Osteoblast (primary cell): ENCODE measurements around the gene SPG21. TPM values are rescaled to one million over a fixed set of nuclear protein-coding genes. Genes with fewer than 3 reads are reported as not detected.

Experiments used
- DNase-seq: peaks from one replicate; pipeline ENCODE4 v3.0.0; 2011; ENCODE audit warnings: low spot score, mixed read lengths; ENCODE audit not compliant: insufficient read length; ENCODE audit errors: missing footprints
- H2AFZ ChIP-seq: 2 replicates; pipeline ENCODE4 v1.6.0; 2011; ENCODE audit warnings: mild to moderate bottlenecking, low read length
- H3K27ac ChIP-seq: 2 replicates; pipeline ENCODE4 v1.5.1; 2011; ENCODE audit warnings: mild to moderate bottlenecking, low read depth, low read length, moderate library complexity
- H3K27me3 ChIP-seq: 2 replicates; pipeline ENCODE4 v1.6.0; 2012; ENCODE audit warnings: mild to moderate bottlenecking, control low read depth, inconsistent platforms, low read length, moderate library complexity; ENCODE audit not compliant: insufficient read depth
- H3K36me3 ChIP-seq: 2 replicates; pipeline ENCODE4 v1.5.1; 2011; ENCODE audit warnings: mild to moderate bottlenecking, low read length, control low read depth, moderate library complexity; ENCODE audit not compliant: insufficient read depth
- H3K4me1 ChIP-seq: 2 replicates; pipeline ENCODE4 v1.5.1; 2011; ENCODE audit warnings: mild to moderate bottlenecking, low read length, control low read depth, moderate library complexity; ENCODE audit not compliant: insufficient read depth
- H3K4me2 ChIP-seq: 2 replicates; pipeline ENCODE4 v1.6.0; 2011; ENCODE audit warnings: mild to moderate bottlenecking, low read length; ENCODE audit not compliant: insufficient read depth
- H3K4me3 ChIP-seq: fragments of 200-600 bp; sonication (generic); 3 replicates; pipeline ENCODE4 v1.5.1; 2012; ENCODE audit warnings: mild to moderate bottlenecking, low read length, inconsistent platforms; ENCODE audit not compliant: insufficient read depth
- H3K79me2 ChIP-seq: 2 replicates; pipeline ENCODE4 v1.6.0; 2012; ENCODE audit warnings: mild to moderate bottlenecking, low read length, control low read depth, inconsistent platforms; ENCODE audit not compliant: insufficient read depth
- H3K9me3 ChIP-seq: 2 replicates; pipeline ENCODE4 v1.5.1; 2011; ENCODE audit warnings: low read depth, low read length, control low read depth
- H4K20me1 ChIP-seq: 2 replicates; pipeline ENCODE4 v1.6.0; 2012; ENCODE audit warnings: mild to moderate bottlenecking, low read length, control low read depth; ENCODE audit not compliant: insufficient read depth
- total RNA-seq: library from RNA; depleted of rRNA; stranded (reverse); fragments of >200 nt; gene quantifications from 2 replicates; pipeline ENCODE4 v1.2.3, GENCODE V29; 2012
- TF ChIP-seq, protein P1 (sequence below): IDR thresholded peaks from 2 replicates; pipeline ENCODE4 v1.5.1; 2011; ENCODE audit warnings: mild to moderate bottlenecking, low read depth, low read length, moderate library complexity; ENCODE audit errors: extremely low read depth

SPG21 gene
- total RNA-seq, 1 donor = 142 TPM

- H3K4me1 ChIP-seq = peaks cover 4% of the 10 kb centered on the region
- no peak overlapping the region for H3K4me2 ChIP-seq
- no peak overlapping the region for H3K27ac ChIP-seq
- H3K36me3 ChIP-seq = no peaks in the 10 kb centered on the region
- no peak overlapping the region for H2AFZ ChIP-seq
- TF ChIP-seq, protein P1, sequence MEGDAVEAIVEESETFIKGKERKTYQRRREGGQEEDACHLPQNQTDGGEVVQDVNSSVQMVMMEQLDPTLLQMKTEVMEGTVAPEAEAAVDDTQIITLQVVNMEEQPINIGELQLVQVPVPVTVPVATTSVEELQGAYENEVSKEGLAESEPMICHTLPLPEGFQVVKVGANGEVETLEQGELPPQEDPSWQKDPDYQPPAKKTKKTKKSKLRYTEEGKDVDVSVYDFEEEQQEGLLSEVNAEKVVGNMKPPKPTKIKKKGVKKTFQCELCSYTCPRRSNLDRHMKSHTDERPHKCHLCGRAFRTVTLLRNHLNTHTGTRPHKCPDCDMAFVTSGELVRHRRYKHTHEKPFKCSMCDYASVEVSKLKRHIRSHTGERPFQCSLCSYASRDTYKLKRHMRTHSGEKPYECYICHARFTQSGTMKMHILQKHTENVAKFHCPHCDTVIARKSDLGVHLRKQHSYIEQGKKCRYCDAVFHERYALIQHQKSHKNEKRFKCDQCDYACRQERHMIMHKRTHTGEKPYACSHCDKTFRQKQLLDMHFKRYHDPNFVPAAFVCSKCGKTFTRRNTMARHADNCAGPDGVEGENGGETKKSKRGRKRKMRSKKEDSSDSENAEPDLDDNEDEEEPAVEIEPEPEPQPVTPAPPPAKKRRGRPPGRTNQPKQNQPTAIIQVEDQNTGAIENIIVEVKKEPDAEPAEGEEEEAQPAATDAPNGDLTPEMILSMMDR = no peak
- H3K27me3 ChIP-seq = no peaks in the 10 kb centered on the region
- H3K79me2 ChIP-seq = no peaks in the 10 kb centered on the region
- no peak overlapping the region for H3K4me3 ChIP-seq
- DNase-seq = no peak
- no peaks in the 10 kb centered on the region for H3K9me3 ChIP-seq
- no peaks in the 10 kb centered on the region for H4K20me1 ChIP-seq
These were observed 61.0 kb downstream of the SPG21 start for GRCh38 chr15:64928626-64929220.

- no peak for DNase-seq
- H3K4me3 ChIP-seq = no peak overlapping the region
- H3K4me1 ChIP-seq = peaks cover 15% of the 10 kb centered on the region
- TF ChIP-seq, protein P1 = no peak
- H4K20me1 ChIP-seq = no peaks in the 10 kb centered on the region
- H2AFZ ChIP-seq = no peak overlapping the region
- H3K79me2 ChIP-seq = no peaks in the 10 kb centered on the region
- no peaks in the 10 kb centered on the region for H3K36me3 ChIP-seq
- no peak overlapping the region for H3K27ac ChIP-seq
- H3K4me2 ChIP-seq = no peak overlapping the region
- no peaks in the 10 kb centered on the region for H3K9me3 ChIP-seq
- no peaks in the 10 kb centered on the region for H3K27me3 ChIP-seq
These were observed 63.1 kb downstream of the SPG21 start for GRCh38 chr15:64926661-64927060.

DNA sequence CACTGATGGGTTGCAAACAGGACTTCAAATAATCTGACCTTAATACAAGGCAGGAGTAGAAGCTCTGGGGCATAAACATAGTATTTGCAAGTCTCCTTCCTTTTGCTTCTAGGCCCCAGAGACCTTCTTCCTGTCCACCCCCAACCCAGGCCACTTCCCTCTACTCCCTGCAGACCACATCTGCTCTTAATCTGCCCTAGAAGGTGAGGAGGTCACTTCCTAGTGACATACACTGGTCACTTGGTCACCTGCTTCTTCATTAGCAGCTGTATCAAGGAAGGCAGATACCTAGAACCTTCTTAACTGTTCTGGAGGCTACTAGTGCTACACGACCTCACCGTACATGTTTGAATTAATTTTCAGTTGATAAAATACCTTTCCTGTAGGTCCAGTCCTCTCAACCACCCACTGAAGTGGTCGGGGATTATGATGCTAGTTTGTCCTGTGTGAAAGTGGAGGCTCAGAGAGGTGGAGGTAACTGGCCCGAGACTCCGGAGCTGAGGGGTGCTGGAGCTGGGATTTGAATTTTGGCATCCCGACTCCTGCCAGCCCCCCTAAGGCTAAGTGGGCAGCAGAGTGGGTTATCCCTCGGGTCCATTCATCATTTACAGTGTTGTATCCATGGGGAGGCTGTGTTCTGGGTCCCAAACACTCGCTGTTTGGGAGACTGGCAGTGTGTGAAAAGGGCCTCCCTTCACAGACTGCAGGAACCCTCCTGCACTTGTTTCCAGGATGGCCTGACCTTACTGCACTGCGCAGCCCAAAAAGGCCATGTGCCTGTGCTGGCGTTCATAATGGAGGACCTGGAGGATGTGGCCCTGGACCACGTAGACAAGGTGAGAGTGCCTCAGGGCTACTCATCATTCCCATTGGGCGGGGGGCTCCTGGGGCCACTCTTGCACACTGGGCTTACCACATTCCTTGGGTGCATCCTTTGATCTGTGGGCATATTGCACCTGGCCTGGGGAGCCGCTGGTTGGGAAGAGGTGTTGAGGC lies 64.1 kb downstream of the SPG21 start:
- Histone ChIP-seq H3K9me3 (no peaks in the 10 kb centered on the region), H2AFZ (no peak overlapping the region), H4K20me1 (no peaks in the 10 kb centered on the region), H3K27me3 (no peaks in the 10 kb centered on the region), H3K36me3 (no peaks in the 10 kb centered on the region), H3K4me2 (no peak overlapping the region), H3K4me3 (no peak overlapping the region), H3K27ac (no peak overlapping the region), H3K79me2 (no peaks in the 10 kb centered on the region), H3K4me1 (peaks cover 11% of the 10 kb centered on the region)
- TF ChIP-seq, protein P1 = no peak
- DNase-seq = no peak

DNA sequence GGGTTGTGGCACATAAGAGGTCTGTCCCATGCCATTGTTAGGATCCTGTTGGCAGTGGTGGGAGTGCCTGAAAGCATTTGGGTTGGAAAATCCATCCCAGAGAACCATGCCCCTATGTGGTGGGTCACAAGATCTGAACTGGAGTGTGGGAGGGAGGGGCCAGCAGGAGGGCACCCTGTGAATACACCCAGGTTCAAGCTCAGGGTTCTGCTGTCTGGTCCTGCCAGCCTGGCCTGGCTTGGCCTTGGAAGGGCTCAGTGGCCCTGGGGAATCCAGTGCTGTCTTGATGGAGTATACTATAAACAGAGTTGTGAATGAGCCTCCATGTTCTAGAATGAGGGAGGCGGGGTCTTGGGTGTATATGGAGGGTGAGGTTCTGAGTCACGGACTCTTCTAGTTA lies 66.2 kb downstream of the SPG21 start:
- TF ChIP-seq, protein P1 = no peak
- no peaks in the 10 kb centered on the region for H3K27me3 ChIP-seq
- no peaks in the 10 kb centered on the region for H3K79me2 ChIP-seq

More for the DNA sequence above, 66.2 kb downstream of the SPG21 start:
- Histone ChIP-seq H3K4me3 (no peak overlapping the region), H3K4me1 (peaks cover 11% of the 10 kb centered on the region), H3K36me3 (no peaks in the 10 kb centered on the region), H2AFZ (no peak overlapping the region), H4K20me1 (no peaks in the 10 kb centered on the region), H3K27ac (no peak overlapping the region), H3K4me2 (no peak overlapping the region), H3K9me3 (no peaks in the 10 kb centered on the region)
- no peak for DNase-seq
